ENCODE measurements around the gene SMYD3. TPM values are rescaled to one million over a fixed set of nuclear protein-coding genes. Genes with fewer than 3 reads are reported as not detected.

Gene SMYD3
- total RNA-seq, 1 experiment from 2014 or later, result 17.4 TPM

DNA sequence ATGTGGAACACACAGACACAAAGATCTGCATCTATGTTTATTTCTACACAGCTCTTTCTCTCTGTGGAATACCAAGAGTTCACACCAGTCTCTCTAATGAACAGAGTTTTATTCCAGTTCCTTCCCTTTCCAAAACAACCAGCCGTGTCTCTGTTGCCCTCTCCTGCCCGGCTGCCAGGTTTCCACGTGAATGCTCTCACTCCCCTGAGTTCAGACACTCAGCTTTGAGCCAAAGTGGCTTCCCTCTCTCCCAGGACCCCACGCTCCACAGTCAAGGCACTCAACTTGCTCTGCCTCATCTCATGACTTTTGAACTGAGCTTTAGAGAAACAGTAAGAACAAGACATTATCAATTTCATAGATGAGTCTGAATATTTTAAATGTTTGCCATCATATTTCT is 488.9 kb downstream of the SMYD3 start:
- POLR2A ChIA-PET, result no interaction called here
- intact Hi-C loops (cut with micrococcal nuclease; ENCODE audit: unreplicated experiment), result no loop called here
- in situ Hi-C loops (cut with HindIII; ENCODE audit: low pct_unique_long_range_greater_than_20kb, low sequenced_read_pairs), result no loop called here
- Histone ChIP-seq H3K9me3 (ENCODE audit: control insufficient read depth, insufficient read depth, low read depth, low read length) (no peaks in the 10 kb centered on the region), H3K4me1 (ENCODE audit: control insufficient read depth, insufficient read depth, low read length) (no peaks in the 10 kb centered on the region), H3K4me3 (ENCODE audit: low read depth in 2 of 2, low read length in 2 of 2) (no peak overlapping the region), H3K36me3 (ENCODE audit: control insufficient read depth, insufficient read depth, low read length) (no peaks in the 10 kb centered on the region), H3K27me3 (ENCODE audit: control insufficient read depth, insufficient read depth, low read length) (no peaks in the 10 kb centered on the region), H3K27ac (ENCODE audit: low read length) (no peak overlapping the region)
- no TSS peak for BruUV-seq (replicated peaks)
- ATAC-seq (no peak), DNase-seq (ENCODE audit: low read depth, low spot score) (no peak)
- CTCF ChIA-PET, result no interaction called here
- TF ChIP-seq TCF7L2 (IDR thresholded peaks at IDR 0.05; ENCODE audit: low read depth, low read length) (no peak), CTCF (IDR thresholded peaks at IDR 0.05) (no peak), POLR2AphosphoS5 (IDR thresholded peaks at IDR 0.05; ENCODE audit: low read depth, low read length) (no peak)
- TF ChIP-seq, protein P1, sequence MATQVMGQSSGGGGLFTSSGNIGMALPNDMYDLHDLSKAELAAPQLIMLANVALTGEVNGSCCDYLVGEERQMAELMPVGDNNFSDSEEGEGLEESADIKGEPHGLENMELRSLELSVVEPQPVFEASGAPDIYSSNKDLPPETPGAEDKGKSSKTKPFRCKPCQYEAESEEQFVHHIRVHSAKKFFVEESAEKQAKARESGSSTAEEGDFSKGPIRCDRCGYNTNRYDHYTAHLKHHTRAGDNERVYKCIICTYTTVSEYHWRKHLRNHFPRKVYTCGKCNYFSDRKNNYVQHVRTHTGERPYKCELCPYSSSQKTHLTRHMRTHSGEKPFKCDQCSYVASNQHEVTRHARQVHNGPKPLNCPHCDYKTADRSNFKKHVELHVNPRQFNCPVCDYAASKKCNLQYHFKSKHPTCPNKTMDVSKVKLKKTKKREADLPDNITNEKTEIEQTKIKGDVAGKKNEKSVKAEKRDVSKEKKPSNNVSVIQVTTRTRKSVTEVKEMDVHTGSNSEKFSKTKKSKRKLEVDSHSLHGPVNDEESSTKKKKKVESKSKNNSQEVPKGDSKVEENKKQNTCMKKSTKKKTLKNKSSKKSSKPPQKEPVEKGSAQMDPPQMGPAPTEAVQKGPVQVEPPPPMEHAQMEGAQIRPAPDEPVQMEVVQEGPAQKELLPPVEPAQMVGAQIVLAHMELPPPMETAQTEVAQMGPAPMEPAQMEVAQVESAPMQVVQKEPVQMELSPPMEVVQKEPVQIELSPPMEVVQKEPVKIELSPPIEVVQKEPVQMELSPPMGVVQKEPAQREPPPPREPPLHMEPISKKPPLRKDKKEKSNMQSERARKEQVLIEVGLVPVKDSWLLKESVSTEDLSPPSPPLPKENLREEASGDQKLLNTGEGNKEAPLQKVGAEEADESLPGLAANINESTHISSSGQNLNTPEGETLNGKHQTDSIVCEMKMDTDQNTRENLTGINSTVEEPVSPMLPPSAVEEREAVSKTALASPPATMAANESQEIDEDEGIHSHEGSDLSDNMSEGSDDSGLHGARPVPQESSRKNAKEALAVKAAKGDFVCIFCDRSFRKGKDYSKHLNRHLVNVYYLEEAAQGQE (IDR thresholded peaks at IDR 0.05; ENCODE audit: insufficient read depth in 1 of 2, low read depth in 2 of 2, low read length in 1 of 2), result no peak

GRCh38 chr1:246012341-246012740 is 494.7 kb downstream of the SMYD3 start:
- Histone ChIP-seq H3K36me3 (ENCODE audit: control insufficient read depth, insufficient read depth, low read length) (no peaks in the 10 kb centered on the region), H3K27me3 (ENCODE audit: control insufficient read depth, insufficient read depth, low read length) (no peaks in the 10 kb centered on the region), H3K4me1 (ENCODE audit: control insufficient read depth, insufficient read depth, low read length) (no peaks in the 10 kb centered on the region), H3K27ac (ENCODE audit: low read length) (no peak overlapping the region), H3K9me3 (ENCODE audit: control insufficient read depth, insufficient read depth, low read depth, low read length) (no peaks in the 10 kb centered on the region), H3K4me3 (ENCODE audit: low read depth in 2 of 2, low read length in 2 of 2) (no peak overlapping the region)
- intact Hi-C loops (cut with micrococcal nuclease; ENCODE audit: unreplicated experiment) (loop anchor here (2.0 to 5.0 kb wide), 3 partner anchors 270 to 480 kb away; no protein-coding TSS in a partner anchor), in situ Hi-C loops (cut with HindIII; ENCODE audit: low pct_unique_long_range_greater_than_20kb, low sequenced_read_pairs) (no loop called here)
- peak; percentile 72 for TF ChIP-seq CTCF (IDR thresholded peaks at IDR 0.05)
- no peak for TF ChIP-seq POLR2AphosphoS5 (IDR thresholded peaks at IDR 0.05; ENCODE audit: low read depth, low read length)
- POLR2A ChIA-PET, result interaction anchor here (0.6 kb wide), 1 partner anchor 877 kb away, joined by 7 read pairs; no protein-coding TSS in a partner anchor
- ATAC-seq (peak; percentile 48), DNase-seq (ENCODE audit: low read depth, low spot score) (peak; percentile 27)
- CTCF ChIA-PET, result no interaction called here
- no TSS peak for BruUV-seq (replicated peaks)

- intact Hi-C loops (cut with micrococcal nuclease; ENCODE audit: unreplicated experiment), result loop anchor here (5.0 kb wide), 1 partner anchor 272 kb away; no protein-coding TSS in a partner anchor
- CTCF ChIA-PET, result interaction anchor here (0.7 kb wide), 1 partner anchor 461 kb away, joined by 10 read pairs; no protein-coding TSS in a partner anchor
- no TSS peak for BruUV-seq (replicated peaks)
These were observed 496.7 kb downstream of the SMYD3 start for GRCh38 chr1:246010386-246010785.

More at GRCh38 chr1:246010386-246010785, 496.7 kb downstream of the SMYD3 start:
- TF ChIP-seq, protein P1 (IDR thresholded peaks at IDR 0.05; ENCODE audit: insufficient read depth in 1 of 2, low read depth in 2 of 2, low read length in 1 of 2), result no peak
- TF ChIP-seq SIN3A (IDR thresholded peaks at IDR 0.05; ENCODE audit: borderline replicate concordance, insufficient read depth, low read depth, low read length) (no peak), CTCF (IDR thresholded peaks at IDR 0.05) (no peak), TCF7L2 (IDR thresholded peaks at IDR 0.05; ENCODE audit: low read depth, low read length) (no peak), POLR2AphosphoS5 (IDR thresholded peaks at IDR 0.05; ENCODE audit: low read depth, low read length) (no peak)
- Histone ChIP-seq H3K27ac (ENCODE audit: low read length) (no peak overlapping the region), H3K4me3 (ENCODE audit: low read depth in 2 of 2, low read length in 2 of 2) (no peak overlapping the region), H3K4me1 (ENCODE audit: control insufficient read depth, insufficient read depth, low read length) (no peaks in the 10 kb centered on the region), H3K27me3 (ENCODE audit: control insufficient read depth, insufficient read depth, low read length) (no peaks in the 10 kb centered on the region), H3K9me3 (ENCODE audit: control insufficient read depth, insufficient read depth, low read depth, low read length) (no peaks in the 10 kb centered on the region), H3K36me3 (ENCODE audit: control insufficient read depth, insufficient read depth, low read length) (no peaks in the 10 kb centered on the region)
- ATAC-seq, result no peak
- DNase-seq (ENCODE audit: low read depth, low spot score), result no peak
- in situ Hi-C loops (cut with HindIII; ENCODE audit: low pct_unique_long_range_greater_than_20kb, low sequenced_read_pairs), result no loop called here
- POLR2A ChIA-PET, result no interaction called here

Measured in Panc1 (cell line).